Ovary (tissue), 9 donors: ENCODE measurements around the gene KCNK1. TPM values are rescaled to one million over a fixed set of nuclear protein-coding genes. Genes with fewer than 3 reads are reported as not detected.
"Not testable (repeated sequence)": the region's sequence is repeated elsewhere in the genome, so short reads cannot be mapped to it uniquely, and the experiment has no call there.

Experiments
- DNase-seq, 5 donors: peaks; one replicate each; pipeline ENCODE4 v3.0.0-alpha.2; 2019 to 2020
- H3K27ac ChIP-seq, 2 donors: fragments of 200-600 bp; one replicate each; pipeline versions ENCODE4 v1.5.1 to v1.8.0; 2019 to 2022
- H3K27me3 ChIP-seq: fragments of 200-600 bp; one replicate; pipeline ENCODE4 v1.8.0; 2022
- H3K36me3 ChIP-seq: fragments of 200-600 bp; sonication (generic); one replicate; pipeline ENCODE4 v1.5.1; 2019
- H3K4me1 ChIP-seq: one replicate; pipeline ENCODE4 v1.8.1; 2013; ENCODE audit warnings: mild to moderate bottlenecking, moderate library complexity; ENCODE audit not compliant: insufficient read depth
- H3K4me3 ChIP-seq: fragments of 200-600 bp; sonication (generic); one replicate; pipeline ENCODE4 v1.5.1; 2017
- H3K9me3 ChIP-seq, 2 donors: fragments of 200-600 bp in 1 of 2; sonication (generic) in 1 of 2; one replicate each; pipeline versions ENCODE4 v1.5.1 to v1.8.1; 2013 to 2019; ENCODE audit warnings: mild to moderate bottlenecking in 1 of 2, moderate library complexity in 1 of 2
- EP300 ChIP-seq: sonication (generic); formaldehyde crosslinking; IDR thresholded peaks from one replicate; pipeline ENCODE4 v1.6.1; 2017; ENCODE audit warnings: antibody characterized with exemption
- POLR2A ChIP-seq: fragments of 450-650 bp; IDR thresholded peaks from one replicate; pipeline ENCODE4 v1.6.1; 2017; ENCODE audit warnings: antibody characterized with exemption, mild to moderate bottlenecking, moderate library complexity
- WGBS, 3 donors: extraction: QIAGEN DNeasy Blood & Tissue Kit in 1 of 3; methylation state at CpG; one replicate each; pipeline versions ENCODE4 v1.1.5 to v1.1.7; 2013 to 2017; 5-methylcytosine and 5-hydroxymethylcytosine counted together
- intact Hi-C, 4 donors: fragments of 100-400 bp; cut with DNase I; formaldehyde crosslinking; loops; one replicate each; pipeline versions ENCODE4 v1.11.0 to v1.15.1; 2022 to 2023
- polyA plus RNA-seq, 2 donors: library from polyadenylated mRNA; stranded (reverse); fragments of 200-250 nt in 1 of 2; fragments of 350-450 nt in 1 of 2; fragmentation: Illumina TruSeq in 1 of 2; extraction: RNeasy Lipid Tissue Mini Kit (QIAGEN cat#74804) in 1 of 2; gene quantifications; one replicate each; pipeline ENCODE4 v1.2.3, GENCODE V29; 2013 to 2014
- total RNA-seq, 7 donors: library from RNA; depleted of rRNA in 2 of 7; stranded (reverse); fragments of >200 nt in 2 of 7; fragmentation: NEBNext Ultra II Directional in 3 of 7; extraction: Animal tissue kit (Norgen Biotek cat#: 25700) in 3 of 7; gene quantifications; one replicate each; pipeline versions ENCODE4 v1.1.0 to v1.2.4, GENCODE V29; 2016 to 2023
- TF ChIP-seq, protein P1 (sequence below), 3 donors: fragments of 450-650 bp in 2 of 3; fragments of 200-600 bp in 1 of 3; IDR thresholded peaks; one replicate each; pipeline versions ENCODE4 v1.5.1 to v1.8.0; 2016 to 2022; ENCODE audit warnings: antibody characterized with exemption in 3 of 3, mild to moderate bottlenecking in 1 of 3
- donor health status: DM: no; HTN: no; CAD: no; lungs with moderate emphysema.
- donor health status: DM: no; HTN: no; CAD: no.
- donor health status: Bipolar disorder and iron deficiency.
- donor health status: DM: yes; HTN: yes; CAD: no.
- donor health status: DM: no; HTN: no; CAD: no.
- donor health status: DM: yes; HTN: yes; CAD: no.

The KCNK1 gene
- total and polyA plus RNA-seq, 9 donors: 3.1 to 24.8 (median 4.9) TPM

GRCh38 chr1:233607252-233608119, 6.4 kb upstream of the KCNK1 start:
- WGBS, 3 donors: 43 to 60% (median 46%) methylated on average over 8 of the region's 8 CpGs
- DNase-seq: no peak
- TF ChIP-seq POLR2A (no peak), EP300 (no peak)
- TF ChIP-seq, protein P1, sequence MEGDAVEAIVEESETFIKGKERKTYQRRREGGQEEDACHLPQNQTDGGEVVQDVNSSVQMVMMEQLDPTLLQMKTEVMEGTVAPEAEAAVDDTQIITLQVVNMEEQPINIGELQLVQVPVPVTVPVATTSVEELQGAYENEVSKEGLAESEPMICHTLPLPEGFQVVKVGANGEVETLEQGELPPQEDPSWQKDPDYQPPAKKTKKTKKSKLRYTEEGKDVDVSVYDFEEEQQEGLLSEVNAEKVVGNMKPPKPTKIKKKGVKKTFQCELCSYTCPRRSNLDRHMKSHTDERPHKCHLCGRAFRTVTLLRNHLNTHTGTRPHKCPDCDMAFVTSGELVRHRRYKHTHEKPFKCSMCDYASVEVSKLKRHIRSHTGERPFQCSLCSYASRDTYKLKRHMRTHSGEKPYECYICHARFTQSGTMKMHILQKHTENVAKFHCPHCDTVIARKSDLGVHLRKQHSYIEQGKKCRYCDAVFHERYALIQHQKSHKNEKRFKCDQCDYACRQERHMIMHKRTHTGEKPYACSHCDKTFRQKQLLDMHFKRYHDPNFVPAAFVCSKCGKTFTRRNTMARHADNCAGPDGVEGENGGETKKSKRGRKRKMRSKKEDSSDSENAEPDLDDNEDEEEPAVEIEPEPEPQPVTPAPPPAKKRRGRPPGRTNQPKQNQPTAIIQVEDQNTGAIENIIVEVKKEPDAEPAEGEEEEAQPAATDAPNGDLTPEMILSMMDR (IDR thresholded peaks at IDR 0.05): no peak
- Histone ChIP-seq H3K4me1 (no peaks in the 10 kb centered on the region), H3K9me3 (no peaks in the 10 kb centered on the region), H3K27ac (no peak overlapping the region), H3K36me3 (no peaks in the 10 kb centered on the region), H3K27me3 (no peaks in the 10 kb centered on the region), H3K4me3 (no peak overlapping the region)
- intact Hi-C loops: no loop called here

DNA sequence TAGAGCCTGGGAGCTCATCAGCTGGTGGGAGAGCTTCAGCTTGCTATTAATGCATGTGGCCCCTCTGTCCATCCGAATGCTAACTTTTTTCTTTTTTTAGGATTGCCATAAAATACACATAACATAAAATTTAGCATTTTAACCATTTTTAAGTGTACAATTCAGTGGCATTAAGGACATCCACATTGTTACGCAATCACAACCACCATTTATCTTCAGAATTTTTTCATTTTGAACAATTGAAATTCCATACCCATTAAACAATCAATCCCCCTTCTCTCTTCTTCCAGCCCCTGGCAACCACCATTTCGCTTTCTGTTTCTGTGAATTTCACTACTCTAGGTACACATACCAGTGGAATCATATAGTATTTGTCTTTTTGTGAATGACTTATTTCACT, 4.9 kb upstream of the KCNK1 start:
- no peaks in the 10 kb centered on the region for H3K27me3 ChIP-seq
- TF ChIP-seq, protein P1 (IDR thresholded peaks at IDR 0.05): no peak
- TF ChIP-seq POLR2A (no peak), EP300 (no peak)
- 89 to 91% (median 90%) methylated on average over 3 of the region's 3 CpGs for WGBS, 3 donors
- H3K9me3 ChIP-seq: no peaks in the 10 kb centered on the region
- H3K27ac ChIP-seq: no peak overlapping the region
- intact Hi-C loops: no loop called here
- no peak for DNase-seq
- no peaks in the 10 kb centered on the region for H3K36me3 ChIP-seq
- H3K4me3 ChIP-seq: no peak overlapping the region
- no peaks in the 10 kb centered on the region for H3K4me1 ChIP-seq

GRCh38 chr1:233609926-233610325, 4.0 kb upstream of the KCNK1 start:
- no peak for DNase-seq
- Histone ChIP-seq H3K27me3 (no peaks in the 10 kb centered on the region), H3K4me3 (no peak overlapping the region), H3K27ac (no peak overlapping the region), H3K4me1 (peaks cover 2% of the 10 kb centered on the region), H3K36me3 (no peaks in the 10 kb centered on the region), H3K9me3 (no peaks in the 10 kb centered on the region)
- TF ChIP-seq, protein P1 (IDR thresholded peaks at IDR 0.05): no peak
- no peak for TF ChIP-seq POLR2A
- no peak for TF ChIP-seq EP300
- intact Hi-C loops: no loop called here
- WGBS, 3 donors: 74 to 80% (median 78%) methylated on average over 4 of the region's 4 CpGs

DNA sequence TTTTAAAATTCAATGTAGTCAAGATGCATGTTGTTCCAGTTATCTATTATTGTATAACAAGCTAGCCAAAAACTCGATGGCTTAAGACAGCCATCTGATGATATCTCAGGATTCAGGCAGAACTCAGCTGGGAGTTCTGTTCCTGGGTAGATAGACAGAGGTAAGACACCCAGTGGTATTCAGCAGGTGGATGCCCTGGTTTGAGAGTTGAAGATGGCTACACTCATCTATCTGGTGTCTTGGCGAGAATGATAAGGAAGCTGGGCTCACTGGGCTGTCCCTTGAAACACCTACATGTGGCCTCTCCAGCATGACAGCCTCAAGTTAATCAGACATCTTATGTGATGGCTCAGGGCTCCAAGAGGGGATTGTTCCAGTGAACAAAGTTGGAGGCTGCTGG, 3.3 kb upstream of the KCNK1 start:
- 84 to 96% (median 87%) methylated on average over 2 of the region's 2 CpGs for WGBS, 3 donors
- Histone ChIP-seq H3K27ac (no peak overlapping the region), H3K27me3 (no peaks in the 10 kb centered on the region), H3K4me3 (no peak overlapping the region), H3K9me3 (no peaks in the 10 kb centered on the region), H3K4me1 (peaks cover 8% of the 10 kb centered on the region), H3K36me3 (no peaks in the 10 kb centered on the region)
- no peak for DNase-seq
- TF ChIP-seq, protein P1 (IDR thresholded peaks at IDR 0.05): no peak
- no peak for TF ChIP-seq POLR2A
- intact Hi-C loops: no loop called here

- WGBS, 3 donors: 57 to 71% (median 58%) methylated on average over 5 of the region's 5 CpGs
- DNase-seq, H3K36me3 ChIP-seq, H3K4me1 ChIP-seq, H3K4me3 ChIP-seq, H3K27me3 ChIP-seq, H3K27ac ChIP-seq, H3K9me3 ChIP-seq, intact Hi-C loops: not testable (repeated sequence)
Observed at GRCh38 chr1:233611363-233611762, 2.5 kb upstream of the KCNK1 start.
